GM21576 (cell line): ENCODE data around the gene MUSK.
"Not testable (repeated sequence)": the region's sequence is repeated elsewhere in the genome, so short reads cannot be mapped to it uniquely, and the experiment has no call there.

Experiments used
- ATAC-seq: cut with Tn5 transposase; IDR thresholded peaks from one replicate; pipeline ENCODE4 v1.9.1; 2021; ENCODE audit warnings: mild to moderate bottlenecking, moderate library complexity; ENCODE audit not compliant: unreplicated experiment

The MUSK gene

GRCh38 chr9:110755179-110755578, 86.6 kb downstream of the MUSK start:
- ATAC-seq, result no peak

GRCh38 chr9:110758201-110758600, 89.6 kb downstream of the MUSK start:
- ATAC-seq, result no peak

- no peak for ATAC-seq
These were observed 94.2 kb downstream of the MUSK start for GRCh38 chr9:110762783-110763182.

GRCh38 chr9:110763568-110763967, 95.0 kb downstream of the MUSK start:
- no peak for ATAC-seq

GRCh38 chr9:110764006-110764405, 95.4 kb downstream of the MUSK start:
- ATAC-seq, result no peak

GRCh38 chr9:110765926-110766325, 97.3 kb downstream of the MUSK start:
- no peak for ATAC-seq

- no peak for ATAC-seq
These were observed 99.0 kb downstream of the MUSK start for GRCh38 chr9:110767559-110768063.

GRCh38 chr9:110768886-110769285, 100.3 kb downstream of the MUSK start:
- ATAC-seq, result no peak

GRCh38 chr9:110769667-110770066, 101.1 kb downstream of the MUSK start:
- no peak for ATAC-seq

- no peak for ATAC-seq
These were observed 107.1 kb downstream of the MUSK start for GRCh38 chr9:110775724-110776123.

- no peak for ATAC-seq
These were observed 107.6 kb downstream of the MUSK start for GRCh38 chr9:110776221-110776620.

- no peak for ATAC-seq
These were observed 108.7 kb downstream of the MUSK start for GRCh38 chr9:110777196-110777875.

- no peak for ATAC-seq
These were observed 109.3 kb downstream of the MUSK start for GRCh38 chr9:110777876-110778215.

GRCh38 chr9:110782701-110783100, 114.1 kb downstream of the MUSK start:
- no peak for ATAC-seq

- no peak for ATAC-seq
These were observed 115.7 kb downstream of the MUSK start for GRCh38 chr9:110784309-110784708.

GRCh38 chr9:110785166-110785565, 116.6 kb downstream of the MUSK start:
- ATAC-seq, result no peak

GRCh38 chr9:110788396-110788795, 119.8 kb downstream of the MUSK start:
- not testable (repeated sequence) for ATAC-seq

GRCh38 chr9:110788871-110789270, 120.3 kb downstream of the MUSK start:
- ATAC-seq, result no peak

- ATAC-seq, result no peak
These were observed 129.0 kb downstream of the MUSK start for GRCh38 chr9:110797611-110798010.

GRCh38 chr9:110799396-110799795, 130.8 kb downstream of the MUSK start:
- ATAC-seq, result no peak

GRCh38 chr9:110801426-110801825, 132.8 kb downstream of the MUSK start:
- no peak for ATAC-seq

GRCh38 chr9:110802416-110803035, 133.9 kb downstream of the MUSK start:
- ATAC-seq, result no peak
